Activated T-helper 2 cell treated with anti-CD3 and anti-CD28 coated beads, Interferon-gamma antibody, Interleukin-2, Interleukin-4, amounts not matched to agents 10 μg/mL and 5 μg/mL and 100 μg/mL, durations not matched to agents 14 hours and 24 hours and 36 hours (primary cell): ENCODE measurements around the gene TNFRSF25. TPM values are rescaled to one million over a fixed set of nuclear protein-coding genes. Genes with fewer than 3 reads are reported as not detected.

Experiments
- DNase-seq: peaks from one replicate; pipeline ENCODE4 v3.0.0; 2021; ENCODE audit warnings: low spot score
- H3K27ac Mint-ChIP-seq: one replicate; pipeline ENCODE4 v1.8.0; 2021; ENCODE audit warnings: mixed read lengths
- H3K27me3 Mint-ChIP-seq: one replicate; pipeline ENCODE4 v1.8.0; 2021; ENCODE audit warnings: low read depth, mixed read lengths
- H3K36me3 Mint-ChIP-seq: one replicate; pipeline ENCODE4 v1.8.0; 2021; ENCODE audit warnings: low read depth, mixed read lengths
- H3K4me1 Mint-ChIP-seq: one replicate; pipeline ENCODE4 v1.8.0; 2021; ENCODE audit warnings: low read depth, mixed read lengths
- H3K4me3 Mint-ChIP-seq: one replicate; pipeline ENCODE4 v1.8.0; 2021; ENCODE audit warnings: low read depth, mild to moderate bottlenecking, moderate library complexity, mixed read lengths
- H3K9me3 Mint-ChIP-seq: one replicate; pipeline ENCODE4 v1.8.0; 2021; ENCODE audit warnings: mixed read lengths
- intact Hi-C: fragments of 100-400 bp; cut with micrococcal nuclease; formaldehyde crosslinking; loops from one replicate; pipeline ENCODE4 v1.15.1; 2023
- total RNA-seq: library from RNA; stranded (reverse); gene quantifications from 2 replicates; pipeline ENCODE4 v1.2.3, GENCODE V29; 2022

TNFRSF25 gene
- total RNA-seq, 1 donor from 2014 or later: 89.7 TPM

GRCh38 chr1:6489799-6490180 lies 23.8 kb upstream of the TNFRSF25 start:
- DNase-seq: peak; percentile 71
- H3K4me3 Mint-ChIP-seq: peak overlapping the region; percentile 79
- H3K27ac Mint-ChIP-seq: peak overlapping the region; percentile 61
- H3K27me3 Mint-ChIP-seq: peaks cover 12% of the 10 kb centered on the region
- peaks cover 10% of the 10 kb centered on the region for H3K4me1 Mint-ChIP-seq
- intact Hi-C loops: loop anchor here (5.0 kb wide), 1 partner anchor 63 kb away; the partner anchor contains the start of gene NOL9
- H3K36me3 Mint-ChIP-seq: no peaks in the 10 kb centered on the region
- no peaks in the 10 kb centered on the region for H3K9me3 Mint-ChIP-seq

GRCh38 chr1:6489383-6489765 lies 23.4 kb upstream of the TNFRSF25 start:
- Mint-ChIP-seq H3K27ac (no peak overlapping the region), H3K4me1 (peaks cover 10% of the 10 kb centered on the region), H3K36me3 (no peaks in the 10 kb centered on the region), H3K27me3 (peaks cover 16% of the 10 kb centered on the region), H3K9me3 (no peaks in the 10 kb centered on the region), H3K4me3 (no peak overlapping the region)
- intact Hi-C loops: loop anchor here (5.0 kb wide), 1 partner anchor 63 kb away; the partner anchor contains the start of gene NOL9
- DNase-seq: no peak

GRCh38 chr1:6488602-6489382 lies 22.8 kb upstream of the TNFRSF25 start:
- Mint-ChIP-seq H3K9me3 (no peaks in the 10 kb centered on the region), H3K27me3 (peaks cover 22% of the 10 kb centered on the region), H3K27ac (no peak overlapping the region), H3K4me3 (no peak overlapping the region), H3K36me3 (no peaks in the 10 kb centered on the region), H3K4me1 (peaks cover 10% of the 10 kb centered on the region)
- no peak for DNase-seq
- intact Hi-C loops: loop anchor here (5.0 kb wide), 1 partner anchor 64 kb away; the partner anchor contains the start of gene NOL9

GRCh38 chr1:6487804-6488484 lies 22.0 kb upstream of the TNFRSF25 start:
- no peak overlapping the region for H3K4me3 Mint-ChIP-seq
- no peak overlapping the region for H3K27ac Mint-ChIP-seq
- peaks cover 26% of the 10 kb centered on the region for H3K27me3 Mint-ChIP-seq
- H3K9me3 Mint-ChIP-seq: no peaks in the 10 kb centered on the region
- H3K36me3 Mint-ChIP-seq: no peaks in the 10 kb centered on the region
- intact Hi-C loops: loop anchor here (5.0 kb wide), 1 partner anchor 64 kb away; the partner anchor contains the start of gene NOL9
- DNase-seq: no peak
- peaks cover 10% of the 10 kb centered on the region for H3K4me1 Mint-ChIP-seq

GRCh38 chr1:6486433-6487011 lies 20.5 kb upstream of the TNFRSF25 start:
- Mint-ChIP-seq H3K27ac (no peak overlapping the region), H3K4me3 (no peak overlapping the region), H3K4me1 (peaks cover 7% of the 10 kb centered on the region), H3K9me3 (no peaks in the 10 kb centered on the region), H3K36me3 (no peaks in the 10 kb centered on the region), H3K27me3 (peaks cover 36% of the 10 kb centered on the region)
- intact Hi-C loops: loop anchor here (1.0 to 5.0 kb wide), 2 partner anchors 66 to 160 kb away; partner anchors contain the start of gene NOL9
- DNase-seq: peak; percentile 78

- intact Hi-C loops: loop anchor here (1.0 to 5.0 kb wide), 2 partner anchors 67 to 161 kb away; partner anchors contain the start of gene NOL9
Observed at GRCh38 chr1:6485168-6486101, 19.5 kb upstream of the TNFRSF25 start.

GRCh38 chr1:6484826-6485167 lies 18.8 kb upstream of the TNFRSF25 start:
- Mint-ChIP-seq H3K36me3 (no peaks in the 10 kb centered on the region), H3K27ac (no peak overlapping the region), H3K4me1 (peaks cover 3% of the 10 kb centered on the region), H3K9me3 (no peaks in the 10 kb centered on the region), H3K4me3 (no peak overlapping the region), H3K27me3 (peaks cover 36% of the 10 kb centered on the region)
- intact Hi-C loops: loop anchor here (5.0 kb wide), 1 partner anchor 68 kb away; the partner anchor contains the start of gene NOL9
- no peak for DNase-seq

More at GRCh38 chr1:6485168-6486101, 19.5 kb upstream of the TNFRSF25 start:
- DNase-seq: no peak
- no peak overlapping the region for H3K27ac Mint-ChIP-seq
- peaks cover 36% of the 10 kb centered on the region for H3K27me3 Mint-ChIP-seq
- peaks cover 3% of the 10 kb centered on the region for H3K4me1 Mint-ChIP-seq
- no peaks in the 10 kb centered on the region for H3K36me3 Mint-ChIP-seq
- H3K9me3 Mint-ChIP-seq: no peaks in the 10 kb centered on the region
- H3K4me3 Mint-ChIP-seq: no peak overlapping the region

- H3K4me3 Mint-ChIP-seq: no peak overlapping the region
- H3K36me3 Mint-ChIP-seq: no peaks in the 10 kb centered on the region
- H3K9me3 Mint-ChIP-seq: no peaks in the 10 kb centered on the region
- H3K27ac Mint-ChIP-seq: no peak overlapping the region
- peaks cover 36% of the 10 kb centered on the region for H3K27me3 Mint-ChIP-seq
- H3K4me1 Mint-ChIP-seq: peaks cover 3% of the 10 kb centered on the region
- intact Hi-C loops: no loop called here
- no peak for DNase-seq
Observed at GRCh38 chr1:6483761-6484117, 17.8 kb upstream of the TNFRSF25 start.

GRCh38 chr1:6483017-6483760 lies 17.2 kb upstream of the TNFRSF25 start:
- H3K4me3 Mint-ChIP-seq: no peak overlapping the region
- H3K27me3 Mint-ChIP-seq: peaks cover 36% of the 10 kb centered on the region
- no peaks in the 10 kb centered on the region for H3K36me3 Mint-ChIP-seq
- peaks cover 3% of the 10 kb centered on the region for H3K4me1 Mint-ChIP-seq
- no peak for DNase-seq
- intact Hi-C loops: no loop called here
- H3K9me3 Mint-ChIP-seq: no peaks in the 10 kb centered on the region
- H3K27ac Mint-ChIP-seq: no peak overlapping the region

GRCh38 chr1:6481820-6482219 lies 15.8 kb upstream of the TNFRSF25 start:
- H3K27me3 Mint-ChIP-seq: peaks cover 32% of the 10 kb centered on the region
- H3K27ac Mint-ChIP-seq: no peak overlapping the region
- no peak overlapping the region for H3K4me3 Mint-ChIP-seq
- H3K9me3 Mint-ChIP-seq: no peaks in the 10 kb centered on the region
- no peaks in the 10 kb centered on the region for H3K36me3 Mint-ChIP-seq
- intact Hi-C loops: no loop called here
- H3K4me1 Mint-ChIP-seq: peaks cover 3% of the 10 kb centered on the region
- DNase-seq: no peak

GRCh38 chr1:6477039-6477820 lies 11.3 kb upstream of the TNFRSF25 start:
- Mint-ChIP-seq H3K27ac (no peak overlapping the region), H3K4me3 (no peak overlapping the region), H3K27me3 (peaks cover 4% of the 10 kb centered on the region), H3K36me3 (no peaks in the 10 kb centered on the region), H3K9me3 (no peaks in the 10 kb centered on the region), H3K4me1 (no peaks in the 10 kb centered on the region)
- no peak for DNase-seq
- intact Hi-C loops: no loop called here
